GM10266 (cell line): ENCODE results near the gene DNM1L.
A peak's percentile ranks its signal among the peaks of the same experiment; 100 is the strongest.

ENCODE experiments used
- DNase-seq: peaks from one replicate; pipeline ENCODE4 v3.0.0; 2012; ENCODE audit errors: extremely low spot score
- TF ChIP-seq, protein P1 (sequence below): IDR thresholded peaks from 2 replicates; pipeline ENCODE4 v1.5.1; 2012; ENCODE audit warnings: mild to moderate bottlenecking, low read depth; ENCODE audit not compliant: control insufficient read depth, insufficient read depth; ENCODE audit errors: missing control alignments

Gene DNM1L

DNA sequence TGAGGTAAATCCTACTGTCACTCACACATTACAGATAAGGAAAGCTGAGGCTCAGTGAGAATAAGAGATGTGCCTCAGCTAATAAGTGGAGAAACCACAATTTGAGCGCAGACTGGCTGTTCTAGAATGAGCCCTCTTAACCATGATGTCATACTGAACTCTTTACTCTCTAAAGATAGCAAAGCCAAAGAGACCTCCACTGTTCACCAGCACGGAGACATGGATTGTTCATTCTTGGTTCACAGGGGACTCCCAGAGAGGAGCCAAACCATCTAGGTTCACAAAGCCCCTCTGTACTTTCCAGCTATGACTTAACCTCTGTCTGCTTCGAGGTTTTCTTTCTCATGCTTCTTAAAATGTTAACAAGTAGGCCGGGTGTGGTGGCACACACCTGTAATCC, 109.3 kb downstream of the DNM1L start:
- peak; percentile 8 for DNase-seq
- TF ChIP-seq, protein P1, sequence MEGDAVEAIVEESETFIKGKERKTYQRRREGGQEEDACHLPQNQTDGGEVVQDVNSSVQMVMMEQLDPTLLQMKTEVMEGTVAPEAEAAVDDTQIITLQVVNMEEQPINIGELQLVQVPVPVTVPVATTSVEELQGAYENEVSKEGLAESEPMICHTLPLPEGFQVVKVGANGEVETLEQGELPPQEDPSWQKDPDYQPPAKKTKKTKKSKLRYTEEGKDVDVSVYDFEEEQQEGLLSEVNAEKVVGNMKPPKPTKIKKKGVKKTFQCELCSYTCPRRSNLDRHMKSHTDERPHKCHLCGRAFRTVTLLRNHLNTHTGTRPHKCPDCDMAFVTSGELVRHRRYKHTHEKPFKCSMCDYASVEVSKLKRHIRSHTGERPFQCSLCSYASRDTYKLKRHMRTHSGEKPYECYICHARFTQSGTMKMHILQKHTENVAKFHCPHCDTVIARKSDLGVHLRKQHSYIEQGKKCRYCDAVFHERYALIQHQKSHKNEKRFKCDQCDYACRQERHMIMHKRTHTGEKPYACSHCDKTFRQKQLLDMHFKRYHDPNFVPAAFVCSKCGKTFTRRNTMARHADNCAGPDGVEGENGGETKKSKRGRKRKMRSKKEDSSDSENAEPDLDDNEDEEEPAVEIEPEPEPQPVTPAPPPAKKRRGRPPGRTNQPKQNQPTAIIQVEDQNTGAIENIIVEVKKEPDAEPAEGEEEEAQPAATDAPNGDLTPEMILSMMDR = no peak

DNA sequence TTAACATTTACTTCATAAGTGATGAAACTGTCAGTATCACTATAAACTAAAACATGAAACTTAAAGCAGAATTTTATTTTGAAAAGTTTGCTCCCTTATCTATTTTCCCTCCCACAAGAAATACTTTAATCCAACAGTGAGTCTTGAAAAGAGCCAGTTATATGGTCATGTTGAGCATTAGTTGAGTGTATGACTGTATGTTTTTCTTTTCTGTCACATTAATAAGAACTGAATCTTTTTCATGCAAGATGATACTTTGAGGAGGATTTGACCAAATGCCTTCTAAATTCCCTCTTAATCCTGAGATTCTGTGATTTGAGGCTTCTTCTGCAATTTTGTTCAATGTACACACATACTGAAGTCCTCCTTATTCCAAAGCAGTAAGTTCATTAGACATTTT, 110.3 kb downstream of the DNM1L start:
- TF ChIP-seq, protein P1 = no peak
- DNase-seq = no peak

GRCh38 chr12:32789916-32790315, 110.8 kb downstream of the DNM1L start:
- no peak for DNase-seq
- TF ChIP-seq, protein P1 = no peak

DNA sequence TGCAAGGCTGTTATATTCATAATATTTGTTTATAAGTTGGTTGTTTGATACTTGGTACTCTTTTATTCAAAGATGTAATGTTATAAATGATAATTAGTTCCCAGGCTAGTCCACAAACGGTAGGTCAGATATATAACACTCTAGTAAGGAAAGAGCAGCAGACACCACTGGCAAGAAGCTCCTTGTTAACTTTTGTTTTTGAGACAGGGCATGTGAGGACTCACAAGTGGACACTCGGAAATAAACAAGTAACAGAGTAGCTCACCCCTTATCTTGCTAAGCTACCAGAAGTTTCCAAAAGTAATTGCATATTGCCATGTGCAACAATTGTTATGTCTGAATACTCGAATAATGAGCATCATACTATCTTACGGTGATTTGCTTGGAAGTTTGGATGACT, 115.2 kb downstream of the DNM1L start:
- TF ChIP-seq, protein P1 = no peak
- no peak for DNase-seq
